GM15510 (cell line): ENCODE data around the gene TENM3.

ENCODE experiments used
- POLR2A ChIP-seq: IDR thresholded peaks from 3 replicates; pipeline ENCODE4 v1.6.1; 2011; ENCODE audit warnings: borderline replicate concordance; ENCODE audit not compliant: insufficient read length; ENCODE audit errors: extremely low read depth

Gene TENM3

GRCh38 chr4:182495645-182496385 lies 252.6 kb downstream of the TENM3 start:
- no peak for TF ChIP-seq POLR2A

GRCh38 chr4:182496408-182496807 lies 253.2 kb downstream of the TENM3 start:
- no peak for TF ChIP-seq POLR2A

GRCh38 chr4:182502064-182502463 lies 258.9 kb downstream of the TENM3 start:
- no peak for TF ChIP-seq POLR2A

GRCh38 chr4:182504463-182504862 lies 261.3 kb downstream of the TENM3 start:
- TF ChIP-seq POLR2A = no peak

GRCh38 chr4:182507805-182508204 lies 264.6 kb downstream of the TENM3 start:
- no peak for TF ChIP-seq POLR2A

- no peak for TF ChIP-seq POLR2A
These were observed 267.6 kb downstream of the TENM3 start for GRCh38 chr4:182510836-182511235.

GRCh38 chr4:182513587-182514291 lies 270.5 kb downstream of the TENM3 start:
- no peak for TF ChIP-seq POLR2A

GRCh38 chr4:182518421-182518820 lies 275.2 kb downstream of the TENM3 start:
- TF ChIP-seq POLR2A = no peak

- no peak for TF ChIP-seq POLR2A
These were observed 276.3 kb downstream of the TENM3 start for GRCh38 chr4:182519528-182519927.

- TF ChIP-seq POLR2A = no peak
These were observed 277.8 kb downstream of the TENM3 start for GRCh38 chr4:182521011-182521410.

GRCh38 chr4:182528819-182529218 lies 285.6 kb downstream of the TENM3 start:
- no peak for TF ChIP-seq POLR2A

GRCh38 chr4:182530451-182530850 lies 287.2 kb downstream of the TENM3 start:
- TF ChIP-seq POLR2A = no peak

GRCh38 chr4:182531555-182532162 lies 288.5 kb downstream of the TENM3 start:
- no peak for TF ChIP-seq POLR2A

- no peak for TF ChIP-seq POLR2A
These were observed 289.2 kb downstream of the TENM3 start for GRCh38 chr4:182532441-182532840.

- no peak for TF ChIP-seq POLR2A
These were observed 290.8 kb downstream of the TENM3 start for GRCh38 chr4:182533964-182534363.
